Keratinocyte (primary cell): ENCODE results near the gene UAP1. TPM values are rescaled to one million over a fixed set of nuclear protein-coding genes. Genes with fewer than 3 reads are reported as not detected.

Experiments
- DNase-seq: peaks from one replicate; pipeline ENCODE4 v3.0.0-alpha.2; 2011; ENCODE audit warnings: low read depth, missing footprints, low spot score
- FAIRE-seq: peaks from 2 replicates; lab custom pipeline; 2011; peaks lifted over from hg19 to GRCh38; lab: Jason Lieb, UNC
- H2AFZ ChIP-seq: 2 replicates; pipeline ENCODE4 v1.6.0; 2012; ENCODE audit warnings: low read length, control low read depth, inconsistent platforms; ENCODE audit not compliant: control insufficient read depth
- H3K27ac ChIP-seq: 2 replicates; pipeline ENCODE4 v1.5.1; 2011; ENCODE audit warnings: low read length; ENCODE audit not compliant: control insufficient read depth, insufficient read depth
- H3K27me3 ChIP-seq: 3 replicates; pipeline ENCODE4 v1.6.0; 2011; ENCODE audit warnings: low read length; ENCODE audit not compliant: control insufficient read depth, insufficient read depth; ENCODE audit errors: extremely low read depth
- H3K36me3 ChIP-seq, 2 experiments: 2 replicates in 1 of 2; 3 replicates in 1 of 2; pipeline ENCODE4 v1.5.1; 2011; ENCODE audit warnings: low read length in 2 of 2, mild to moderate bottlenecking in 1 of 2; ENCODE audit not compliant: control insufficient read depth in 2 of 2, insufficient read depth in 2 of 2; ENCODE audit errors: extremely low read depth in 1 of 2
- H3K4me1 ChIP-seq: 3 replicates; pipeline ENCODE4 v1.5.1; 2011; ENCODE audit warnings: low read length; ENCODE audit not compliant: control insufficient read depth, insufficient read depth; ENCODE audit errors: extremely low read depth
- H3K4me2 ChIP-seq: 3 replicates; pipeline ENCODE4 v1.6.0; 2011; ENCODE audit warnings: low read depth, low read length; ENCODE audit not compliant: control insufficient read depth, insufficient read depth; ENCODE audit errors: extremely low read depth
- H3K4me3 ChIP-seq, 3 experiments: fragments of 200-600 bp in 1 of 3; sonication (generic) in 1 of 3; 2 replicates in 2 of 3; 3 replicates in 1 of 3; pipeline ENCODE4 v1.5.1; 2011 to 2016; ENCODE audit warnings: low read length in 3 of 3, mild to moderate bottlenecking in 3 of 3, control low read depth in 2 of 3, inconsistent platforms in 1 of 3, low read depth in 1 of 3, mixed read lengths in 1 of 3, mixed run types in 1 of 3, moderate library complexity in 1 of 3; ENCODE audit not compliant: control insufficient read depth in 2 of 3, insufficient read depth in 2 of 3; ENCODE audit errors: extremely low read depth in 1 of 3
- H3K79me2 ChIP-seq: 2 replicates; pipeline ENCODE4 v1.6.0; 2012; ENCODE audit warnings: low read length; ENCODE audit not compliant: control insufficient read depth, insufficient read depth
- H3K9ac ChIP-seq: 3 replicates; pipeline ENCODE4 v1.6.0; 2011; ENCODE audit warnings: low read length; ENCODE audit not compliant: control insufficient read depth, insufficient read depth; ENCODE audit errors: extremely low read depth
- H3K9me1 ChIP-seq: 3 replicates; pipeline ENCODE4 v1.6.0; 2011; ENCODE audit warnings: low read length; ENCODE audit not compliant: control insufficient read depth, insufficient read depth; ENCODE audit errors: extremely low read depth
- H3K9me3 ChIP-seq: 2 replicates; pipeline ENCODE4 v1.5.1; 2012; ENCODE audit warnings: low read depth, low read length; ENCODE audit not compliant: control insufficient read depth
- H4K20me1 ChIP-seq: 3 replicates; pipeline ENCODE4 v1.6.0; 2011; ENCODE audit warnings: low read length; ENCODE audit not compliant: control insufficient read depth, insufficient read depth; ENCODE audit errors: extremely low read depth
- CTCF ChIP-seq, 3 experiments: IDR thresholded peaks in 1 of 3; conservative IDR thresholded peaks in 1 of 3; optimal IDR thresholded peaks in 1 of 3; 2 replicates in 2 of 3; 3 replicates in 1 of 3; pipeline versions ENCODE3 to v1.5.1; 2011; ENCODE audit warnings: low read length in 3 of 3, mild to moderate bottlenecking in 3 of 3, moderate library complexity in 2 of 3, control low read depth in 1 of 3, inconsistent platforms in 1 of 3; ENCODE audit not compliant: insufficient read depth in 2 of 3; ENCODE audit errors: extremely low read depth in 1 of 3
- EZH2 ChIP-seq: IDR thresholded peaks from one replicate; pipeline ENCODE4 v1.6.1; 2012; ENCODE audit warnings: inconsistent platforms, mild to moderate bottlenecking, low read length, moderate library complexity
- dilution Hi-C: fragments of 300-500 bp; cut with MboI; formaldehyde crosslinking; loops from one replicate; pipeline ENCODE4 v1.7.0; 2020; ENCODE audit warnings: low sequenced_read_pairs; ENCODE audit not compliant: extremely low pct_ligation_motif_present
- polyA plus RNA-seq, 5 experiments: library from polyadenylated mRNA; depleted of rRNA in 3 of 5; stranded (reverse) in 3 of 5; stranded (forward) in 1 of 5; unstranded in 1 of 5; fragments of >200 nt; gene quantifications; 1 replicate in 1 of 5; 2 replicates in 3 of 5; 3 replicates in 1 of 5; pipeline versions ENCODE4 v1.2.1 to v1.2.3, GENCODE V29; 2011 to 2012; ENCODE audit warnings: missing spikeins in 2 of 5, low read depth in 1 of 5, low replicate concordance in 1 of 5

Gene UAP1
- polyA plus RNA-seq, 1 donor (not counting 4 experiments of a cell fraction or from before 2014, with no cell fraction given): 150 TPM

- Histone ChIP-seq H2AFZ (no peak overlapping the region), H3K36me3 (peaks cover 0 to 2% of the 10 kb centered on the region in 2 experiments), H3K9me3 (peaks cover 3% of the 10 kb centered on the region), H3K79me2 (no peaks in the 10 kb centered on the region), H3K27ac (no peak overlapping the region), H3K4me2 (no peak overlapping the region), H3K27me3 (no peaks in the 10 kb centered on the region), H4K20me1 (no peaks in the 10 kb centered on the region), H3K9ac (no peak overlapping the region), H3K4me1 (no peaks in the 10 kb centered on the region), H3K9me1 (no peaks in the 10 kb centered on the region), H3K4me3 (no peak overlapping the region)
- FAIRE-seq: no peak
- dilution Hi-C loops: no loop called here
- TF ChIP-seq EZH2: no peak
- no peak for TF ChIP-seq CTCF (optimal IDR thresholded peaks at IDR 0.05 in 1 of 3, IDR thresholded peaks at IDR 0.05 in 1 of 3, conservative IDR thresholded peaks at IDR 0.05 in 1 of 3; ENCODE audit: extremely low read depth in 1 of 3, insufficient read depth in 2 of 3, low read length in 3 of 3)
- no peak for DNase-seq
Observed at GRCh38 chr1:162612606-162613400, 51.3 kb downstream of the UAP1 start.

- H3K9me3 ChIP-seq: peaks cover 3% of the 10 kb centered on the region
- no peaks in the 10 kb centered on the region for H3K27me3 ChIP-seq
- dilution Hi-C loops: no loop called here
- FAIRE-seq (no peak), DNase-seq (no peak)
- no peaks in the 10 kb centered on the region for H3K9me1 ChIP-seq
- H3K4me1 ChIP-seq: no peaks in the 10 kb centered on the region
- no peaks in the 10 kb centered on the region for H3K79me2 ChIP-seq
- H4K20me1 ChIP-seq: no peaks in the 10 kb centered on the region
- H3K4me2 ChIP-seq: no peak overlapping the region
- H3K36me3 ChIP-seq: no peaks in the 10 kb centered on the region
- no peak overlapping the region for H3K4me3 ChIP-seq
- H2AFZ ChIP-seq: no peak overlapping the region
- no peak overlapping the region for H3K9ac ChIP-seq
- TF ChIP-seq EZH2: no peak
- no peak overlapping the region for H3K27ac ChIP-seq
Observed at GRCh38 chr1:162616848-162617247, 55.3 kb downstream of the UAP1 start.
